ENCODE measurements around the gene C1orf74.
A peak's percentile ranks its signal among the peaks of the same experiment; 100 is the strongest.

C1orf74 gene

GRCh38 chr1:209784265-209785169 lies at the start of gene C1orf74:
TSS of gene C1orf74 (minus strand) at chr1:209784559. CDS start at chr1:209783634, 925 bp downstream.
- no peaks in the 10 kb centered on the region for H3K9me3 ChIP-seq (ENCODE audit: control insufficient read depth, insufficient read depth, low read length)
- H3K36me3 ChIP-seq (ENCODE audit: insufficient read depth, low read length) = no peaks in the 10 kb centered on the region
- H3K9ac ChIP-seq (ENCODE audit: low read depth, low read length) = peak within 1 kb of the TSS; percentile 92
- H3K4me1 ChIP-seq (ENCODE audit: insufficient read depth, low read length) = no peaks in the 10 kb centered on the region

DNA sequence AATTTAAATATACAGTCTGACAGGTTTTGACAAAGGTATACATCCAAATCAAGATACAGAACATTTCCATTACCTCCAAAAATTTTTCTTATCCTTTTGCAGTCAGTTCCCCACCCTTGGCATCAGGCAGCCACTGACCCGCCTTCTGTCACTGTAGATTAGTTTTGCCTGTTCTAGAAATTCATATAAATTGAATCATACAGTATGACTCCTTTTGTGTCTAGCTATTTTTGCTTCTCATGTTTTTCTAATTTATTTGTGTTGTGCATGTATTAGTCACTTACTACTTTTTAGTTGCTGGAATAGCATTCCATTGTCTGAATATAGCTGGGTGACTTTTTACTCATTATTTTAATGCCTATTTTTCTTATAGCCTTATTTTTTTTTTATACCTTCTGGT lies 47.3 kb upstream of the C1orf74 start:
- Histone ChIP-seq H3K4me1 (ENCODE audit: insufficient read depth, low read length) (no peaks in the 10 kb centered on the region), H3K36me3 (ENCODE audit: insufficient read depth, low read length) (peaks cover 14% of the 10 kb centered on the region), H3K9ac (ENCODE audit: low read depth, low read length) (no peak overlapping the region)

GRCh38 chr1:209830722-209831121 lies 46.4 kb upstream of the C1orf74 start:
- Histone ChIP-seq H3K9me3 (ENCODE audit: control insufficient read depth, insufficient read depth, low read length) (no peaks in the 10 kb centered on the region), H3K36me3 (ENCODE audit: insufficient read depth, low read length) (peaks cover 14% of the 10 kb centered on the region), H3K4me1 (ENCODE audit: insufficient read depth, low read length) (no peaks in the 10 kb centered on the region), H3K9ac (ENCODE audit: low read depth, low read length) (no peak overlapping the region)

More for the DNA sequence above, 47.3 kb upstream of the C1orf74 start:
- H3K9me3 ChIP-seq (ENCODE audit: control insufficient read depth, insufficient read depth, low read length) = no peaks in the 10 kb centered on the region

DNA sequence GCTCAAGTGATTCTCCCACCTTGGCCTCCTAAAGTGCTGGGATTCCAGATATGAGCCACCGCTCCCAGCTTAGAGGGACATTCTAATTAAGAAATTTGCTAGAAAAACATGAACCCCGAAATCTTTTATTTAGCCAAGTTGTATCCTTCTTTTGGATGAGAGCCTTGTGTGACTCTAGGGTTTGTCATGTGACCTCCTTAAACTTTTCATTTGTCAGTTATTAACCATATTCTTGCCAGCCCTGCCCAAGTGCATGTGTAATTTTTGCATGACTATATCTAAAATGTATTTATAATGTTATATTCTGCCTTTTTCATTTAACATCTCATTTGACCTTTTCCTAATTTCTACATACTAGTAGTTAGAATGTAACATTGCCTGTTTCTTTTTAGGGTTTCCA lies 45.4 kb upstream of the C1orf74 start:
- no peak overlapping the region for H3K9ac ChIP-seq (ENCODE audit: low read depth, low read length)
- no peaks in the 10 kb centered on the region for H3K9me3 ChIP-seq (ENCODE audit: control insufficient read depth, insufficient read depth, low read length)
- no peaks in the 10 kb centered on the region for H3K4me1 ChIP-seq (ENCODE audit: insufficient read depth, low read length)
- H3K36me3 ChIP-seq (ENCODE audit: insufficient read depth, low read length) = peaks cover 14% of the 10 kb centered on the region

GRCh38 chr1:209827384-209828262 lies 43.3 kb upstream of the C1orf74 start, which contains the start of gene UTP25:
TSS of gene UTP25 (plus strand) at chr1:209827972. CDS start at chr1:209828064, 92 bp downstream.
- Histone ChIP-seq H3K9me3 (ENCODE audit: control insufficient read depth, insufficient read depth, low read length) (no peaks in the 10 kb centered on the region), H3K36me3 (ENCODE audit: insufficient read depth, low read length) (peaks cover 5% of the 10 kb centered on the region; the same call in 1 of the 2 replicates), H3K4me1 (ENCODE audit: insufficient read depth, low read length) (peaks cover 9% of the 10 kb centered on the region), H3K9ac (ENCODE audit: low read depth, low read length) (peak within 1 kb of the TSS; percentile 76; the same call in 1 of the 2 replicates)

GRCh38 chr1:209825591-209826434 lies 41.5 kb upstream of the C1orf74 start:
- Histone ChIP-seq H3K9me3 (ENCODE audit: control insufficient read depth, insufficient read depth, low read length) (no peaks in the 10 kb centered on the region), H3K9ac (ENCODE audit: low read depth, low read length) (no peak overlapping the region), H3K36me3 (ENCODE audit: insufficient read depth, low read length) (no peaks in the 10 kb centered on the region; the same call in 1 of the 2 replicates), H3K4me1 (ENCODE audit: insufficient read depth, low read length) (peaks cover 9% of the 10 kb centered on the region)

- peaks cover 9% of the 10 kb centered on the region for H3K4me1 ChIP-seq (ENCODE audit: insufficient read depth, low read length)
Observed at GRCh38 chr1:209823143-209824041, 39.0 kb upstream of the C1orf74 start.

DNA sequence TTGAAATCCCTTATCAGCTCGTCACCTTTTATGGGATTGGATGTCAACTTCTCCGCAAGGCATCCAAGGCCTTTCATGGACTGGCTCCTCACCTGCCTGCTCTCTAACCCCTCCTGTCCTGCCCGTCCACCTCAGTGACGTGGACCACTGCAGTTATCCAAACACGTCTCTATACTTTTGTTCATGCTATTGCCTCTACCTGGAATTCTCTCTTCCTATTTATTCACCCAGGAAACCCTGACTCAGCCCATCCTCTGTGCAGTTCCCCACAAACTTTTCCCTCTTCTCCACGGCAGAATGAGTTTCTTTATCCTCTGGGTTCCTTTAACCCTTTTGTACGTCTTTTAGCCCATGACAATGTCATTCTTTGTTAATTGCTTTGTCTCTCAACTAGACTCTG lies 38.3 kb upstream of the C1orf74 start:
- Histone ChIP-seq H3K4me1 (ENCODE audit: insufficient read depth, low read length) (peaks cover 9% of the 10 kb centered on the region), H3K36me3 (ENCODE audit: insufficient read depth, low read length) (no peaks in the 10 kb centered on the region), H3K9me3 (ENCODE audit: control insufficient read depth, insufficient read depth, low read length) (no peaks in the 10 kb centered on the region), H3K9ac (ENCODE audit: low read depth, low read length) (peak overlapping the region; percentile 21; the same call in 1 of the 2 replicates)

More at GRCh38 chr1:209823143-209824041, 39.0 kb upstream of the C1orf74 start:
- peak overlapping the region; percentile 21; the same call in 1 of the 2 replicates for H3K9ac ChIP-seq (ENCODE audit: low read depth, low read length)
- H3K36me3 ChIP-seq (ENCODE audit: insufficient read depth, low read length) = no peaks in the 10 kb centered on the region
- no peaks in the 10 kb centered on the region for H3K9me3 ChIP-seq (ENCODE audit: control insufficient read depth, insufficient read depth, low read length)

GRCh38 chr1:209820986-209821385 lies 36.6 kb upstream of the C1orf74 start:
- Histone ChIP-seq H3K9me3 (ENCODE audit: control insufficient read depth, insufficient read depth, low read length) (no peaks in the 10 kb centered on the region), H3K4me1 (ENCODE audit: insufficient read depth, low read length) (peaks cover 13% of the 10 kb centered on the region), H3K9ac (ENCODE audit: low read depth, low read length) (no peak overlapping the region), H3K36me3 (ENCODE audit: insufficient read depth, low read length) (no peaks in the 10 kb centered on the region)

DNA sequence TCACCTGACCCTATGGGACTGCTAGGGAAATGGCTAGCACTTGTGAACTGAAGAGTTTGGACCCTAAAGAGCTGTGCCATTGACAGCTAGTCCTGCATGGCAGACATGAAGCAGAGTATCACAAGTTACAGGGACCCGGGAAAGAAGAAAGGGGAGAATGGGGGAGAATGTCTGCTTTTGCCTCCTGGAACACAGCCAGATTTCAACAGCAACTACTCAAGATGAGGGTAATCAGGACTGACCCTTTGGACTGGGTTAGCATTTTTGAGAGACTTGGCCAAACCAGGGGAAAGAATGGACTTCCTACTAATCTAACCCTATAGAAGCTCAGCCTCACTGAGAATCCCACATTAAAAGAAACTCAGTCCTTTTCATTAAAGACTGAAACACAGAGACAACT lies 34.7 kb upstream of the C1orf74 start:
- no peaks in the 10 kb centered on the region for H3K36me3 ChIP-seq (ENCODE audit: insufficient read depth, low read length)
- no peaks in the 10 kb centered on the region for H3K9me3 ChIP-seq (ENCODE audit: control insufficient read depth, insufficient read depth, low read length)

DNA sequence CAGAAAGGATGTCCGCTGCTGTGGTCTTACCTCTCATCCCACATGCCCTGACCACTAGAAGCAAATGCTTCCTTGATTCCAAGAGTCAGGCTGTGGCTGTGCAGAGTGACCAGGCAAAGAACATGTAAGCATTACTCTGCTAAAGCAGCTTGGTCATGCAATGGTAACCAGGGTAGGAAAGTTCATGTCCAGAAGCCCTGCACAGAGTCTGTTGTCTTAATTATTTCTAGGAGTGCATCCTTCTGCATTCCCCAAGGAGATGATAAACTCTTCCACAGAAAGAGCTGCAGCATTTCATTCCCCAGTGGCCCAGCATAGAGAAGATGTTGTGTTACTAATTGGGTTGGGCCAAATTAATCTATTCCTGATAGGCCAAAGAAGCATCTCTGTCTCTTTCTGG lies 33.3 kb upstream of the C1orf74 start:
- H3K9me3 ChIP-seq (ENCODE audit: control insufficient read depth, insufficient read depth, low read length) = no peaks in the 10 kb centered on the region
- H3K4me1 ChIP-seq (ENCODE audit: insufficient read depth, low read length) = peaks cover 9% of the 10 kb centered on the region
- no peaks in the 10 kb centered on the region for H3K36me3 ChIP-seq (ENCODE audit: insufficient read depth, low read length)
- H3K9ac ChIP-seq (ENCODE audit: low read depth, low read length) = no peak overlapping the region

More for the DNA sequence above, 34.7 kb upstream of the C1orf74 start:
- H3K4me1 ChIP-seq (ENCODE audit: insufficient read depth, low read length) = peaks cover 17% of the 10 kb centered on the region
- H3K9ac ChIP-seq (ENCODE audit: low read depth, low read length) = no peak overlapping the region

- Histone ChIP-seq H3K4me1 (ENCODE audit: insufficient read depth, low read length) (peaks cover 8% of the 10 kb centered on the region), H3K36me3 (ENCODE audit: insufficient read depth, low read length) (no peaks in the 10 kb centered on the region), H3K9me3 (ENCODE audit: control insufficient read depth, insufficient read depth, low read length) (no peaks in the 10 kb centered on the region), H3K9ac (ENCODE audit: low read depth, low read length) (no peak overlapping the region)
Observed at GRCh38 chr1:209816923-209817322, 32.6 kb upstream of the C1orf74 start.

GRCh38 chr1:209815931-209816341 lies 31.6 kb upstream of the C1orf74 start:
- no peaks in the 10 kb centered on the region for H3K9me3 ChIP-seq (ENCODE audit: control insufficient read depth, insufficient read depth, low read length)
- no peak overlapping the region for H3K9ac ChIP-seq (ENCODE audit: low read depth, low read length)
- H3K4me1 ChIP-seq (ENCODE audit: insufficient read depth, low read length) = peaks cover 8% of the 10 kb centered on the region
- H3K36me3 ChIP-seq (ENCODE audit: insufficient read depth, low read length) = no peaks in the 10 kb centered on the region
